Osteocyte (in vitro differentiated cells): Measurements from ENCODE around the gene CNTNAP2. TPM values are rescaled to one million over a fixed set of nuclear protein-coding genes. Genes with fewer than 3 reads are reported as not detected.

Source experiments
- DNase-seq: peaks from one replicate; pipeline ENCODE4 v3.0.0; 2021; ENCODE audit warnings: mixed read lengths; ENCODE audit not compliant: unreplicated experiment; ENCODE audit errors: extremely low spot score
- H3K27ac Mint-ChIP-seq: one replicate; pipeline ENCODE4 v1.8.0; 2021; ENCODE audit warnings: mild to moderate bottlenecking, mixed read lengths; ENCODE audit not compliant: unreplicated experiment
- H3K27me3 Mint-ChIP-seq: one replicate; pipeline ENCODE4 v1.8.0; 2021; ENCODE audit warnings: mixed read lengths; ENCODE audit not compliant: unreplicated experiment
- H3K36me3 Mint-ChIP-seq: one replicate; pipeline ENCODE4 v1.8.0; 2021; ENCODE audit warnings: mixed read lengths; ENCODE audit not compliant: unreplicated experiment
- H3K4me1 Mint-ChIP-seq: one replicate; pipeline ENCODE4 v1.8.0; 2021; ENCODE audit warnings: mixed read lengths; ENCODE audit not compliant: unreplicated experiment
- H3K4me3 Mint-ChIP-seq: one replicate; pipeline ENCODE4 v1.8.0; 2021; ENCODE audit warnings: mild to moderate bottlenecking, moderate library complexity, mixed read lengths; ENCODE audit not compliant: unreplicated experiment
- H3K9me3 Mint-ChIP-seq: one replicate; pipeline ENCODE4 v1.8.0; 2021; ENCODE audit warnings: mixed read lengths; ENCODE audit not compliant: unreplicated experiment
- CTCF ChIP-seq: fragments of 200-600 bp; sonication (generic); IDR thresholded peaks from 2 replicates; pipeline ENCODE4 v1.5.0; 2021; ENCODE audit warnings: antibody characterized with exemption, mild to moderate bottlenecking, moderate library complexity
- total RNA-seq: library from RNA; stranded (reverse); gene quantifications from 2 replicates; pipeline ENCODE4 v1.2.1, GENCODE V29; 2021

Gene CNTNAP2
- total RNA-seq, 1 donor from 2014 or later, result 1.4 TPM

- Mint-ChIP-seq H3K4me3 (no peak overlapping the region), H3K4me1 (peaks cover 4% of the 10 kb centered on the region), H3K27ac (no peak overlapping the region), H3K36me3 (no peaks in the 10 kb centered on the region), H3K27me3 (no peaks in the 10 kb centered on the region), H3K9me3 (peaks cover 4% of the 10 kb centered on the region)
- no peak for DNase-seq
- TF ChIP-seq CTCF, result no peak
Measured at GRCh38 chr7:148155826-148156225, 2039.2 kb downstream of the CNTNAP2 start.

GRCh38 chr7:148156233-148156632, 2039.6 kb downstream of the CNTNAP2 start:
- Mint-ChIP-seq H3K4me1 (peaks cover 4% of the 10 kb centered on the region), H3K9me3 (peaks cover 4% of the 10 kb centered on the region), H3K27me3 (no peaks in the 10 kb centered on the region), H3K4me3 (no peak overlapping the region), H3K27ac (no peak overlapping the region), H3K36me3 (no peaks in the 10 kb centered on the region)
- no peak for DNase-seq
- TF ChIP-seq CTCF, result no peak

GRCh38 chr7:148159331-148159730, 2042.7 kb downstream of the CNTNAP2 start:
- no peaks in the 10 kb centered on the region for H3K36me3 Mint-ChIP-seq
- peaks cover 4% of the 10 kb centered on the region for H3K4me1 Mint-ChIP-seq
- TF ChIP-seq CTCF, result no peak
- DNase-seq, result no peak
- H3K9me3 Mint-ChIP-seq, result no peaks in the 10 kb centered on the region
- H3K27ac Mint-ChIP-seq, result no peak overlapping the region
- no peak overlapping the region for H3K4me3 Mint-ChIP-seq
- no peaks in the 10 kb centered on the region for H3K27me3 Mint-ChIP-seq

GRCh38 chr7:148161776-148162175, 2045.2 kb downstream of the CNTNAP2 start:
- no peak for DNase-seq
- Mint-ChIP-seq H3K9me3 (peaks cover 4% of the 10 kb centered on the region), H3K36me3 (no peaks in the 10 kb centered on the region), H3K27ac (no peak overlapping the region), H3K4me3 (no peak overlapping the region), H3K27me3 (no peaks in the 10 kb centered on the region), H3K4me1 (no peaks in the 10 kb centered on the region)
- TF ChIP-seq CTCF, result no peak

DNA sequence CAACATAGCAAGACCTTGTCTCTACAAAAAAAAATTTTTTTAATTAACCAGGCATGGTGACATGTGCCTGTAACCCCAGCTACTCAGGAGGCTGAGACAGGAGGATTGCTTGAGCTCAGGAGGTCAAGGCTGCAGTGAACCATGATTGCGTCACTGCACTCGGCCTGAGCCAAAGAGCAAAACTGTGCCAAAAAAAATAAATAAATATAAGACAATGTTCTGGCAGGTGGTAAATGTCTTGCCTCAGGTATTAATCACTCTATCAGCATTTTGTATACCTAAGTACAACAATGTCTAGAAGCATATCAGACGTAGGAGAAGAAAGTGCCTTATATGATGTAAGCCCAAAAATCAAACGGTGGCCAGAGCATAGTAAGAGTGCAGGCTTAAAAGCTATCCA, 2046.2 kb downstream of the CNTNAP2 start:
- TF ChIP-seq CTCF, result no peak
- Mint-ChIP-seq H3K9me3 (peaks cover 6% of the 10 kb centered on the region), H3K4me1 (no peaks in the 10 kb centered on the region), H3K36me3 (no peaks in the 10 kb centered on the region), H3K27me3 (no peaks in the 10 kb centered on the region), H3K4me3 (no peak overlapping the region), H3K27ac (no peak overlapping the region)
- DNase-seq, result no peak
